Measurements from ENCODE around the gene FGF3.
A peak's percentile ranks its signal among the peaks of the same experiment; 100 is the strongest.

Gene FGF3

DNA sequence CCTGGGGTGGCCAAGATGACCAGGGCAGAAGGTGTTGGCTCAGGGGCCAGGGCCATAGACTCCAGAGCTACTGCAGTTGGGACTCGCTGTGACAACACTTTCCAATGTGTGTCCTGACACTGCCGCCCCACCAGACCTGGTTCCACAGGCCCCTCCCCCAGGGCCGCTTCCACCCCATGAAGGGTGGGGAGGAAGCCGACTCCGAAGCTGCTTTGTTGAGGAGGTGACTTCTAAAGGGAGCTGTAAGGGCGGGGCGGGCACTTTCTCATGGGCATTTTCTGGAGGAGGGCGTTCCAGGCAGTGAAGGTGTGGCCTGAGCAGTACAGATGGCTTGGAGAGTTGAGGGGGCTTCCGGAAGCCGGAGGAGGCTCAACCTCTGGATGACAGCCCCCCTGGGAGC lies 6.3 kb downstream of the FGF3 start:
- no peak for DNase-seq
- intact Hi-C loops (cut with DNase I): no loop called here

DNA sequence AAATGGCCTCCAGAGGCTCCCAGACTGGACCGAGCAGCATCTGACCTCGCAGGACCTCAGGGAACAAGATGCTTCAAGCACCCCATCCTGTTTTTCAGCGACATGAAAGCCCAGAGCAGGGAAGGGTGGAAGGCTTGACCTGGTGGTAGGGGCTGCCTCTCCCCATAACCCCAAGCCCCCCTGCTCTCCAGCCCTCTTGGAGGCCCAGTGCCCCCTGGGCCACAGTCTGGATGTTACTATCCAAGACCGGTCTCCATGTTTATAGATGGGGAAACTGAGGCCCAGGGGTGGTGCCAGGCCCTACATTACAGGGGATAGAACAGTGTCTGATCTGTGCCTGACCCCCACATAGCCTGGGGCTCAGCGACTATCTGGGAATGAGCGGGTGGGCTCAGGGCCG lies 7.0 kb downstream of the FGF3 start:
- no peak for DNase-seq

DNA sequence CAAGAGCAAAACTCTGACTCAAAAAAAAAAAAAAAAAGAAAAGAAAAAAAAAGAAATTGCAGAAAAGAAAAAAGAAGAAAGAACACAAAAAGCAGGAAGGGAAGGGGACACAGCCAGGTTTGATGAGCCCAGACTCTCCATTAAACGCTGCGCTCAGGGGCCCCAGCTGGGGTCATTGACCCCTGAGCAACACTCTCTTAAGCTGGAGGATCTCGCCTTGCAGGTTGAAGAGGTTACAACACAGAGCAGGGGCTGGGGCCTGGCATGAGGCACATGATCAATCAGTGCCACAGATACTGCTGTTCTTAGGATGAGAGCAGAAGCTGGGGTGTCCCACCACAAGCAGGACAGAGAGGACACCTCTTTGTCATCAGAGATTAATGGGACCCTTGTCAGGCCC lies 7.8 kb downstream of the FGF3 start:
- DNase-seq: no peak
- intact Hi-C loops (cut with DNase I): no loop called here

More for the DNA sequence above, 7.0 kb downstream of the FGF3 start:
- intact Hi-C loops (cut with DNase I): no loop called here

DNA sequence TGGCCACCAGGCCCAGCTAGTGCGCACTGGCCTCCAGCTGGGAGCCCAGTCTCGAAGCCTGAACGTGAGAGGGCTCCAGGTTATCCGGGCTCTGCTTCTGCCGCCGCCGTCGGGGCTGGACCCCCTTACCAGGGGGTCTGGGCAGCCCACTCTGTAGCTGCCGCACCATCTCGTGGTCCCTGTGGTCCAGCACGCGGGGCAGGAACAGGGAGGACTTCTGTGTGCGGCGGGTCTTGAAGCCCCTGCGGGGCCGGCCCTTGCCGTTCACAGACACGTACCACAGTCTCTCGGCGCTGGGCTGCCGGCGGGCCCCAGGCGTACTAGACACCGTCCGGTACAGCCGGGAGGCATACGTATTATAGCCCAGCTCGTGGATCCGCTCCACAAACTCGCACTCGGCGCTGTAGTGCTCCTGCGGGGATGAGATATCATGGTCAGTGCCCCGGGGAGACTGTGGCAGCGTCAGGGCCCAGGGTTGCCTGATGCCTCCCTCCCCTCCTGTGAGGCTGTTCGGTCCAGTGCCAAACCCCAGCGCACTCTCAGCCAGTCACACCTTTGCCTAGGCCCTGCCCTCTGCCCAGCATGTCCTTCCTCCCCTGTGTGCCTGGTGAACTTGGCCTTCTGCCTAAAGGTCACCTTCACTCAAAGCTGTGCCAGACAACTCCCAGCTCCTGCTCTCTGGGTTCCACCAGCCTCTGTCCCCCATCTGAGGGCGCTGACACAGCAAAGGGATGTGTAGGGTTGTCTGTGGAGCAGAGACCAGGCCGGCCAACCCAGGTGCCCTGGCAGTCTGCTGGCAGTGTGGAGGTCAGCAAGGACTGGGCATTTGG lies 8.7 kb downstream of the FGF3 start:
- no peak for DNase-seq
- intact Hi-C loops (cut with DNase I): no loop called here

DNA sequence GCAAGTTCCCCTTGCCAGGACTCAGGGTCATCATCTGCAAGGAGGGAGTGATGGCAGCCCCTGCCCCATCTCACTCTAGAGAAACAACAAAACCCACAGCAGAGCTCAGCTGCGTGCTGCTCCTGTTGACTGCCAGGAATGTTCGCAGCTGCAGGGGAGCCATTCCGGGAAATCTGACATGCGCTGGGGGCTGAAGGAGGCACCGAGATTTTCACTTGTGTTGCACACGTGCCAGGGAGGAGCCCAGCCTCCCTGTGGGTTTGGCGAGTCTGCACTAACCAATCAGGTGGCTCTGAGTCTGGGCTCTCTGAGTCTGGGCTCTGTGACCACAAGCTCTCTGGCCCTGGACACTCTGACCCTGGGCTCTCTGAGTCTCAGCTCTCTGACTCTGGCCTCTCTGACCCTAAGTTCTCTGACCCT lies 10.5 kb downstream of the FGF3 start:
- no peak for DNase-seq
- intact Hi-C loops (cut with DNase I): no loop called here

DNA sequence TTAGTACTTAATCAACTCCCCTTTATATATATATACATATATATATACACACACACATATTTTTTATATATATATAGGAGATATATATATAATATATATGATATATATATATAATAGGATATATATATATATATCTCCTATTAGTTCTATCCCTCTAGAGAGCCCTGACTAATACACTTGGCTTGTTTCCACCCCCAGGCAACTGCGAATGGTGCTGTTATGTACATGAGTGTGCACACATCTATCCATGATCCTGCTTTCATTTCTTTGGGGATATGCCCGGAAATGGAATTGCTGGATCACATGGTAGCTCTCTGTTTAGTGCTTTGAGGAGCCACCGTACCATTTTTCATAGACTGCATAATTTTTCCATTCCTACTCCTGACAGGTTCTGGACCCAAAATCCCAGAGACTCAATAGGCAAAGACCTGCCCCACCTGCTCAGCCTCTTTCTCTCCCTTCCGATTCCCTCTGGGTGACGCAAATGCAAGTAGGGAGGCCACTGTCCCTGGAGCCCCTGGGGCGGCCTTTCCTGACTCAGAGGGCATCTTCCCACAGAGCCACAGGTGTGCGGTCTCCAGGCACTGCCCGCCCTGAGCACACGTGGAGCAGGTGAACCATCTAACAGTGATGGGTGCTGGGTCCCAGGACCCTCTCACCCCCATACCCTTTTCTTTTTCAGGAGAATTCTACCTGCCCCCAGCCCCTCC lies 12.0 kb downstream of the FGF3 start:
- intact Hi-C loops (cut with DNase I): no loop called here
- no peak for DNase-seq

DNA sequence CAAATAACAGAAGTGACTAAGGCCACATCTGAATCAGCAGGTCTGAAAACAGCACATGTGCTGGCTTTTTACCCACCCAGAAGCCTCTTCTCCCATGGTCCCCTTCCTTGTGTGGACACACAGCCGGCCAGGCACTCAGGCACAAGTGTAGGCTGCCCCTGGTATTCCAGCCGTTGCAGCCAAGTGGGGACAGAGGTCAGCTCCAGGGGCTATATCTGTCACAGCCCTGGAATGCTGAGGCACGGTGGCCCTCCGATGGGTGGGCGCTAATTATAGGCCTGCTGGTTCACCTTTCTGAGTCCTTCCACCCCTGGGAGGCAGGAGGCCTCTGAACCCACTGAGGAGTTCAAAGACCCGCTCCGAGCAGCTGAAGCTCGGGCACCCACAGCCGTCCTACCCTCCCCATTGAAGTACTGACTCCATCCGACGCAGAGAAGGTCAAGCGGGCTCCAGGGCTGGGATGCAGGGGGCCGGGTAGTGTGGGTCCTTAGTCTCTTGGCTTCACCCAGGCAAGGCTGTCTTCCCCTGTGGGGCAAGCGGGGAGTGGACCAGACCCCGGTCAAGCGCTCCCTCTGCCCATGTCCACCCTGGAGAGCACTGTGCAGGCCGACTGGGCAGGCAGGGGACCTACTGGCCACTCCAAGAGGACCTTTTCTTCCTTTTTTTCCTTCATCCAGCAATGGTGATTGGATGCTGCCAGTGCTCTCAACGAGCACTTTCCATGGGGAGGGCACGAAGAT lies 14.3 kb downstream of the FGF3 start:
- intact Hi-C loops (cut with DNase I): no loop called here
- no peak for DNase-seq

DNA sequence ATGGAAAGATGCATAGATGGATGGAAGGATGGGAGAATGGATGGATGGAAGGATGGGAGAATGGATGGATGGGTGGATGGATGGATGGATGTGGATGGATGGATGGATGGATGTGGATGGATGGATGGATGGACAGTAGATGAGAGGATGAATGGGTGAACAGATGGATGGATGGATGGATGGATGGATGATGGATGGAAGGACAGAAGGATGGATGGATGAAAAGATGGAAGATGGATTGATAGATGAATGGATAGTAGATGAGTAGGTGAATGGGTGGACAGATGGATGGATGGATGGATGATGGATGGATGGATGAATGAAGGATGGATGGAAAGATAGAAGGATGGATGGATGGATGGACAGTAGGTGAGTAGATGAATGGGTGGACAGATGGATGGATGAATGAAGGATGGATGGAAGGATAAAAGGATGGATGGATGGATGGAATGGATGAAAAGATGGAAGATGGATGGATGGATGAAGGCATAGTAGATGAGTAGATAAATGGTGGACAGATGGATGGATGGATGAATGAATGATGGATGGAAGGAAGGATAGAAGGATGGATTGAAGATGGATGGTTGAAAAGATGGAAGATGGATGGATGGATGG lies 15.5 kb downstream of the FGF3 start:
- intact Hi-C loops (cut with DNase I): no loop called here
- DNase-seq: no peak

DNA sequence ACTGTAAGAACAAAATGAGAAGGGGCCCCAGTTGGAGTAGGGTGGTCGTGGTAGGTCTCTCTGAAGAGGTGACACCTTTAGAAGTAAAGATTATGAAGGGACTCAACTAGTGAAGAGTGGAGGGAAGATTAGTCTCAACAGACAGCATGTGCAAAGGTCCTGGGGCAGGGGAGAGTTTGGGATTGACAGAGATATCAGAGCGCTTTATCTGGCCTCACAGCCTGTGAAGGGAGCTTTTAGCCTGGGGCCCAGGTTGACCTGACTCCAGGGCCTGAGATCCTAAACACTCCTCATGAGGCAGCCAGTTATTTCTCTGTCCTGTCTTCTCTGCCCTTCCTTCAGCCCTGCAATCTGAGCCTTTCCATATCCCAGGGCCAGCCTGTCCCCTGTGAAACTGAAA lies 16.2 kb downstream of the FGF3 start:
- intact Hi-C loops (cut with DNase I): no loop called here

DNA sequence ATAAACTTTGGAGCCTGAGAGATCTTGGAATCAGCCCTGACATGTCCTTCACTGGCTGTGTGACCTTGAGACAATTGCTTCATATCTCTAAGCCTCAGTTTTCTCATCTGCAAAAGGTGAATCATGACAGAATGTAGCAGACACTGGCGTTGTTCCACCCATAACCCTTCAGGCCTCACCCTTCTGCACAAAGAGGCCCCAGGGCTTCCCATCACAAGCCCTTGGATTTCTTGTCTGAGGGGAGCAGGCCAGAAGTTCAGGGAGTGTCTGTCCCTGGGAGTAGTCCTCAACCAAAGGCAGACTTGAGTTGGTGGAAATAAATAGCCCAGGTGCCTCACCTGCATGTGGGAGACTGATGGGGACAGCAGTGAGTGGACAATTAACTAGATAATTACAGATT lies 16.6 kb downstream of the FGF3 start:
- intact Hi-C loops (cut with DNase I): no loop called here
- DNase-seq: no peak

More for the DNA sequence above, 16.2 kb downstream of the FGF3 start:
- DNase-seq: no peak

DNA sequence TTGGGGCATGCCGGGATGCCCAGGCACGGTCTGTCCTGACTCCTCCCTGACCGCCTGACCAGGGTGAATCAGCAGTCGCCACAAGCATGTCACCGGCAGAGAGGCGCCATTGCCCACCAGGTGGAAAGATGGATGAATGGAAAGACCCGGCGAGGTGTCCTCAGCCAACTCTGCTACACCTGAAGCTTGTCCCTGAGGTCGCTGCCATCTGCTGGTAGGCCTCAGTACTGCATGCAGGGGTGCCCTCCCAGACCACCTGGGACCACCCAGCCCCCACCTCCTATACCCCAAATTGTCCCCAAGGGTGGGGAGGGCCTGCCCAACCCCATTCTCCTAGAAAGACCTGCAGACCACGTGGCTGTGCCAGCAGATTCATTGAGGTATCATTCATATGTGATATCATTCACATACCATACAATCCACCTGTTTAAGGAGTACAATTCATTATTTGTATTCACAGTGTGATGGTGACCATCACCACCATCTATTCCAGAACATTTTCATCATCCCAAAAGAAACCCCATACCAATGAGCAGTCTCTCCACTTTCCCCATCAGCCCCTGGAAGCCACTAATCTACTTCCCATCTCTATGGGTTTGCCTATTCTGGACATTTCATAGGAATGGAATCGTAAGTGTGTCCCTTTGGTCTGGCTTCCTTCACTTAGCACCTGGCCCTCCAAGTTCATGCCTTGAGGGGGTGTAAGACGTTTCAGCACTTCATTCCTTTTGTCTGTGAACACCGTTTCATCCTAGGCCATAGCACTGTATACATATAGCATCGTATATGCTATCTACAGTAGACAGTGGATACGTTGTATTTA lies 17.5 kb downstream of the FGF3 start:
- intact Hi-C loops (cut with DNase I): no loop called here
- peak in 22 of 42 donors; percentile 7 to 65 (median 34) for DNase-seq

DNA sequence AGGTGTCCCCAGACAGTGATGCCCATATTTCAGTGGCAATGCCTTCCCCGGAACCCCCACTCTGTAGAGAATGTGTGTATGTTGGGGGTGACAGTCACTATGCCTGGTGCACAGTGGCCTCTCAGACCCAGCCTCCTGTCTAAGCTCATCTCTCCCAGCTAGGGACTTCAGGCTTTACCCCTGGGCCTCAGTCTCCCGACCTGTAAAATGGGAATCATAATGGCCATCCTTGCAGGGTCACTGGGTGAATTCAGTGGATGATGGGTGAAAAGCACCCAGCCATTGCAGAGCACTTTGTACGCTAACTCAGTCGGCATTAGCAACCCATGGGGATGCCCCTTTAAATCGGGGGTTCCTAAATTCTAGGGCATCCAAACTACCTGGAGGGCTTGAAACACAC lies 18.9 kb downstream of the FGF3 start:
- DNase-seq: no peak
- intact Hi-C loops (cut with DNase I): no loop called here

DNA sequence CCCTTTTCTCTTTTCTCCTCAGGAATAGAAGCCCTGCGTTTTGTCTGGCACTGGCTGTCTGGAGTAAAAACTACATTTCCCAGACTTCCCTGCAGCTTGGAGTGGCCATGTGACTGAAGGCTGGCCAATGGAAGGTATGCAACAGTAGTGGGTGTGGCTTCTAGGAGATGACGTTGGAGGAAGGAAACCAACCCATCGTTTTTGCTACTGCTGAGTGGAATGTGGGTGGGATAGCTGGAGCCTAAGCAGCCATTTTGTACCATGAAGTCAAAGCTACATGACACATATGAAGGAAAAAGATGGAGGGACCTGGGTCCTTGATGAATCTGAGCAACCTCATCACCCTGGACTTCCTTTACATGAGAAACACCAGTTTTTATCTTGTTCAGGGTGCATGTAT lies 19.6 kb downstream of the FGF3 start:
- intact Hi-C loops (cut with DNase I): no loop called here
- DNase-seq: no peak

DNA sequence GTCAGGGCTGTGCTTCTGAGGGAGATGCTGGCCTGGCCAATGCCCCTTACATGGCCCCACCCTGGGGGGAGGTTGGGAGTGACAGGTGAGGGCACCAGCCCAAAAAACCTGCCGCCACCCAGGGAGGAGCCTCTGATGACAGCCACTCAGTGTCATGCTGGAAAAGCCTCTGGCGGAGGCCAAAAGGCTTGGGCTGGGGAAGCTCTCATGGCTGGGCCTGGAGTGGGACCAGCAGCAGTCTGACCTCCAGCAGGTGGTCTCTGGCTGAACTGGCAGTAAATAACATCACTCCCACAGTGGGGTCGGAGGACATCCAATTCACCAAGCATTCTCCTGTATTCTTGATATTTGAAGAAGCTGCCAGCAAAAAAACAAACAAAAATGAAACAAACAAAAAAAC lies 20.1 kb downstream of the FGF3 start:
- DNase-seq: no peak
- intact Hi-C loops (cut with DNase I): no loop called here

DNA sequence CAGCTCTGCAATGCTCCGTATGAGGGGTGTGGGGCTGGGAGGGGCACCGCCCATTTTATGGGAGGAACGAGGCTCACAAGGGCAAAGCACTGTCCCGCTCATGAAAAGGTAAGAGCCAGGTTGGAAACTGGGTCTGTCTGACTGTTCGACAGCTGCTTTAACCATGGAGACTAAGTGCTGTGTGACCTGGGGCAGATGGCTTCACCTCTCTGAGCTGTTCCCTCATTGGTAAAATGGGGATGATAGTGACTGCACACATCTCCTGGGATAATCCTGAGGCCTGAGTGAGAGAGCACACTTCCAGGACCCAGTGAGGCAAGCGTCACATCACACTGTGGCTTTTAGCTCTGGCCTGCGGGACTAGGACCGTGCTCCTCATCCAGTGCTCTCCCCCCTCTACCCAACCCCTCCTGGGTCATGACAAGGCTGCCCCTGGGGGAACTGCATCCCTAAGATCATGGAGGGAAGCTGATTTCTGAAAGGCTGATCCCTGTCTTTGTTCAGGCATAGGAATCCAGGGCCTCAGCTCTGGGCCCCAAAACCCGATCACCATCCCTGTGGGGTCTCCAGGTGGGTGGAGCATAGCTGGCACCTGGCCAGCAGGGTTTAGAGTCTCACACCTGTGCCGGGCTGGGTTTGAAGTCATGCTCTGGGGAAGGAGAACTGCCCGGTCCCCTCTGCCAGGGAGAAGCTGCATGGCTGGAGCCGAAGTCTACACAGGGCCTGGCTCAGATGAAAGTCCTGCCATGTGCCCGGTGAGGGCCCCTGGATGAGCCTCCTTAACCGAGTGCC lies 21.3 kb downstream of the FGF3 start:
- intact Hi-C loops (cut with DNase I): no loop called here
- no peak for DNase-seq

DNA sequence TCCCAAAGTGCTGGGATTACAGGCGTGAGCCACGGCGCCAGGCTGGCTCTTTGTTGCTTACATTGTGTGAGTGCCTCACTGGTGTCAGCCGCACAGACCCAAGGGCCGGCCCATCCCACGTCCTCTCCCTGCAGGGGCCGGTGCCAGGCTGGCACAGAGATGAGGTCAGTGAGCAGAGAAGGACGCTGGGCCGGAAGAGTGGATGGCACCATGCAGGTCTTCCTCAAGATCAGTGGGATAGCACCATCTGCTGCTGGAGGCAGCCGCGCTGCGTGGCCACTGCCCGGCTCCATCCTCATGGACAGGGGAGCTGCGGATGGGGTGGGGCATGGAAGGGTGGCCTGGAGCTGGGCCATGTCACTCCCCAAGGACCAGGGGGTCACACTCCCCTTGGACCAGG lies 22.1 kb downstream of the FGF3 start:
- intact Hi-C loops (cut with DNase I): no loop called here
- DNase-seq: no peak

DNA sequence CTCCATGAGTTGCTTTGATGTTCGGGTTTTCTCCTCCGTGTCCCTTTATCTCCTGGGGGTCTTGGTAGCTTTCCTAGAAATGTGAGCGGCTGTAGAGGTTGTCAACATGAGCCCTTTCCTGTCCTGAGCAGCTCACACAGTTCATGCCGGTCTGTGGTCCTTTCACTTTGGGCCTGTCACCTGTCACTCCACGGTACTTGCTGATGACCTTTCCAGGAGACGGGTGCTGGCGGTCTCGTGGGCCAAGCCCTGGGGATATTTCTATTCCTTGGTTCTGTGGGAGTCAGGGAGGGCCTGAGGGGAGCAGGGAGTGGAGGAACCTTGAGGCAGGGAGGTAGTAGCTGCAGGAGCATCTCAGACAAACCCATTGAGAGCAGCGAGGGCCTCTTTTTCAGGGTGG lies 23.2 kb downstream of the FGF3 start:
- no peak for DNase-seq
- intact Hi-C loops (cut with DNase I): no loop called here
